HG03064 (cell line): ENCODE results near the gene PRKCE.
A peak's percentile ranks its signal among the peaks of the same experiment; 100 is the strongest.
"Not testable (repeated sequence)": the region's sequence is repeated elsewhere in the genome, so short reads cannot be mapped to it uniquely, and the experiment has no call there.

Experiments
- ATAC-seq: cut with Tn5 transposase; IDR thresholded peaks from one replicate; pipeline ENCODE4 v1.9.1; 2021; ENCODE audit warnings: low read depth; ENCODE audit not compliant: unreplicated experiment

Gene PRKCE

GRCh38 chr2:45881970-45882581 is 230.6 kb downstream of the PRKCE start:
- ATAC-seq: no peak

GRCh38 chr2:45882707-45883602 is 231.5 kb downstream of the PRKCE start:
- ATAC-seq: no peak

DNA sequence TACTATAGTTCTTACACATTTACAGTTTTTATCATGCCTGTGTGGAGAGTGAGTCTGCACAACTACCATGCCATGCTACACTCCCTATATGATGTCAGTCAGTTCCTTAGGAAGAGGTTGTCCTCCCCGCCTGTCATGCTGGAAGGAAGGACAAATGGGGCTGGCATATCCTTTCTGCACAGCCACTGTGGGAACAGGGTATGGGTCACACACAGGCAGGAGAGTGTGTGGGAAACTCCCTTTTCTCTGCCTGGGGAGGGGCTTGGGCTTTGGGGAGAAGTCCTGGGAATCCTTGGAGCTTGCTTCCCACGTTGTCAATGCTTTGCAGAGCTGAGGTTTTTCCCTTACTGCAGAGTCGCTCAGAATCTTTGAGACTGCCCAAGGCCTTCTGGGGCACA is 232.1 kb downstream of the PRKCE start:
- no peak for ATAC-seq

GRCh38 chr2:45884126-45884525 is 232.7 kb downstream of the PRKCE start:
- ATAC-seq: no peak

DNA sequence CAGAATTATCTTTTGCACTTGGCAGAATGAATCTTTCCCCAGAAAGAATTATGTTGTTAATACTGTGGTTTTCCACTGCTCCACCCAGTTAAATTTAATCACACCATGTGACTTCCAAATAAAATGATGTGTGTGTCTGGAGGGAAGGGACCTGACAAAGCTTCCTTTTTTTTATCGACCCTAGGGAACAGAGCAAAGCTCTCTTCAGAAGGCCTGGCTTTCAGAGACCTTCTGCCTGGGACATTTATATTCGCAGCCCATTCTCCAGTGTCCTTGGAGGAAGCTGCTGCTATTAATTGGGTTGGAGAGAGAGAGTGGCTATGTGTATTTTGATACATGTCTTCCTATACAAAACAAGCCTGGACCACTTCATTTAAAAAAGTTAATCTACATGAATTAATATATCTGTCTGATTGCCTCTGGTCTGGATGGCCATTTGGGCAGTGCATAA is 233.7 kb downstream of the PRKCE start:
- no peak for ATAC-seq

GRCh38 chr2:45886171-45886663 is 234.7 kb downstream of the PRKCE start:
- ATAC-seq: no peak

DNA sequence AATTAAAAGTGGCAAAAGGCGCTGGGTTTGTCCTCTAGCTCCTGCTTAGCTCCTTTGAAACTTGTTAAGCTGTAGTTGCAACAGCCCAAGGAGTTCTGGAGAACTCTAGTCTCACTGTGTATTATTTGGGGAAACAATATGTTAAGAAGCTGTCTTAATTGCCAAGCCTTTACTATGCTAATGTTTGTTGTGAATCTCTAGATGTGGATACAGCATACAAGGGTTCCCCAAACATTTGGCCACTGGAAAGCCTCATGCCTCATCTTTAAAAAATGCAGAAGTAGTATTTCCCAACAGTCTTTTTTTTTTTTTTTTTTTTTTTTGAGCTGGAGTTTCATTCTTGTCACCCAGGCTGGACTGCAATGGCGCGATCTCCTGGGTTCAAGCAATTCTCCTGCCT is 236.7 kb downstream of the PRKCE start:
- no peak for ATAC-seq

DNA sequence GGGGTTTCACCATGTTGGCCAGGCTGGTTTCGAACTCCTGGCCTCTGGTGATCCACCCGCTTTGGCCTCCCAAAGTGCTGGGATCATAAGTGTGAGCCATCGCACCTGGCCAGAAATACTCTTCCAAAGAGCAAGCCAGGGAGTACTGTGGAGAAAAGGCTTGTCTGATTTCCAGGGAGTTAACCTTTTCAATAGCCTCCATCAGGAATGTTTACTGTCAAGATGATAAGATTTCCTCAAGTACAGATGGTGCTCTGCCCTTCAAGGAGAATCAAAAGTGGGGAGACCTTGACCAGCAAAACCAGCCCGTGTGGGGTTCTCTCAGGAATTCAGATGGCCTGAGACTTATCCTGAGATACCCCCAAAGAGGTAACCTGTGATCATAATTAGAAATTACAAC is 237.2 kb downstream of the PRKCE start:
- no peak for ATAC-seq

DNA sequence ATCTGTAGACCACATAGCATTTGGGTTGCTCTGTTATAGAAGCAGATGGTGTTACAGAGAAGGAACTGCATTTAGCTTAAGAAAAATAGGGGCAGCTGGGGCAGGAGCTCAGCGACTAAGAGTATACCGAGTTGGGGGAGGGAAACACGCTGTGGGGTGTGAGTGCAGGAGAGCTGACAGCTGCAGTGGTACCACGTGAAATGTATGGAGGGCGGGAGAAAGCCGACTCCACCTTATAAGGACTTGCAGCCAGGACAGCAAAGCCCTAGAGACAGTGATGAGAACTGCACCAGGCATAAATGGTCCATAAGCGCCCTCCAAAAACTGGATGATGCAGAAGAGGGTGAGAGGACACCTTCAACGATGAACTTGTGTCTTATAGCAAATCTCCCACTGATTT is 237.6 kb downstream of the PRKCE start:
- ATAC-seq: peak; percentile 58

- ATAC-seq: no peak
These were observed 238.3 kb downstream of the PRKCE start for GRCh38 chr2:45889620-45890370.

DNA sequence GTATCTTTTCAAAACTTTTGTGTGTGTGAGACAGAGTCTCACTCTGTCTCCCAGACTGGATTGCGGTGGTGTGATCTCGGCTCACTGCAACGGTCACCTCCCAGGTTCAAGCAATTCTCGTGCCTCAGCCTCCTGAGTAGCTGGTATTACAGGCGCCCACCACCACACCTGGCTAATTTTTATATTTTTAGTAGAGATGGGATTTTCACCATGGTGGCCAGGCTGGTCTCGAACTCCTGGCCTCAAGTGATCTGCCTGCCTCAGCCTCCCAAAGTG is 238.8 kb downstream of the PRKCE start:
- ATAC-seq: not testable (repeated sequence)

GRCh38 chr2:45890819-45891218 is 239.3 kb downstream of the PRKCE start:
- ATAC-seq: no peak

GRCh38 chr2:45891719-45892424 is 240.4 kb downstream of the PRKCE start:
- no peak for ATAC-seq

DNA sequence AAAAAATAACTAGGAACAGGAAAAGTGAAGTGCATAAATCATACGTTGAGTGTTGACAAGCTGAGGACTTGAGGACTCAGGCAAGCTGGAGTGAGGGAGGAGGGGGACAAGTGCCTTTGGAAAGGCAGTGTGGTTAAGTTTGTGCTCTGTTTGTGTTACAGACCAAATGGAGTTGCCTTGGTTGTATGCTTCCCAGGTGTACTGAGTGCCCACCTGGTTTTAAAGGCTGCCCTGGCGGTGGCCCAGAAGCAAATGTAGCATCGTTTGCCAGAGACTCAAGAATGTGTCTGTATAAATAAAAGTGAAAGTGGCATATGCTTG is 240.9 kb downstream of the PRKCE start:
- no peak for ATAC-seq

GRCh38 chr2:45892757-45893156 is 241.3 kb downstream of the PRKCE start:
- ATAC-seq: no peak

GRCh38 chr2:45894211-45894610 is 242.7 kb downstream of the PRKCE start:
- no peak for ATAC-seq

DNA sequence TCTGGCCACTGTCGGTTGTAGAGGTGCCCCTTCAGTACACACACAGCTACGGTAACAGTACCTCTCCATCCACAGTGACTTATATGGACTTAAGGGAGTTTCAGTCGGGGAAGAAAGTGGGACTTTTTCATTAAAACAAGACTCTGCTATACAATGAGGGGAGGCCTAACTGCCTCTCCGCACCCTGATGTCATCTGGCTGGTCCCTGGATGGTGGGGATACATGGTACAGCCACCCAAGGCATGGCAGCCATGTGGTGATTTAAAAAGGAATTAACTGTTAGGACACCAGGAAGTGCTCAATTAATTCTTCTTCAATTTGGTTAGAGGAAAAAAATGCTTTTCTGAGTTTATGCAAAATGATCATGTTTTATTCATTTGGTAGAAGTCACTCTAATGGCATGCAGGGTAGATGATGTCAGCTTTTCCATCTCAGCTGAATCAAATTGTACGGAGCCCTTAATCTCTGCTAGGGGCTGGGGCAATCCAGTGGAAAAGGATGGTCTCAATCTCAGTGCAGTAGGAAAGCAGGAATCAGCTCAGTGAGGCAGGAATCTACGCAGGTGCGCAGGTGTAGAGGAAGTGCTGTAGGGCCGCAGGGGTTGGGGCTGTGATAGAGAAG is 243.9 kb downstream of the PRKCE start:
- no peak for ATAC-seq

DNA sequence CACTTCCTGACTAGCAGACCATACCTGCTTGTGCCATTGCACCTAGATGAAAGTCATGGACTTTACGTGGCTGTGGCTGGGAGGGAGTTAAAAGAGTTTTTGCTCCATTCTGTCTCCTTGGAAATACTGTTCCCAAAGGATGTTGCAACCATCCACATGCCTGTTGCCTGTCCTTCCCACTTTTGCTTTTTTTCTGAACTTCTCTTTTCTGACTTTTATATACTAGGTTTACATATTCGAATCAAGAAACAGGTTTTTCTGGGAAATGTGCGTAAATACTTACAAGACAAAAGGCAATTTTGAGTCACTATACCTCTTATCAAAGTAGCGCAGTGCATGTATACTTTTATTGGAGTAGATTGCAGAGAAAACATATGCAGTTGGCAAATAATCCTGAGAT is 244.8 kb downstream of the PRKCE start:
- no peak for ATAC-seq

GRCh38 chr2:45897842-45898241 is 246.4 kb downstream of the PRKCE start:
- no peak for ATAC-seq

GRCh38 chr2:45898819-45899218 is 247.3 kb downstream of the PRKCE start:
- no peak for ATAC-seq
